WI38 (cell line): ENCODE results near the gene GP2.

Experiments used
- H3K4me3 ChIP-seq: 2 replicates; pipeline ENCODE4 v1.5.1; 2011; ENCODE audit warnings: low read depth, mild to moderate bottlenecking, control low read depth, low read length
- TF ChIP-seq, protein P1 (sequence below): IDR thresholded peaks from 2 replicates; pipeline ENCODE4 v1.5.1; 2012; ENCODE audit warnings: low read depth, mild to moderate bottlenecking, control low read depth, low read length

The GP2 gene

GRCh38 chr16:20327444-20328041 lies at the start of gene GP2:
TSS of gene GP2 (minus strand) at chr16:20327513. CDS start at chr16:20326431, 1,082 bp downstream.
- H3K4me3 ChIP-seq: no peak within 1 kb of the TSS
- TF ChIP-seq, protein P1, sequence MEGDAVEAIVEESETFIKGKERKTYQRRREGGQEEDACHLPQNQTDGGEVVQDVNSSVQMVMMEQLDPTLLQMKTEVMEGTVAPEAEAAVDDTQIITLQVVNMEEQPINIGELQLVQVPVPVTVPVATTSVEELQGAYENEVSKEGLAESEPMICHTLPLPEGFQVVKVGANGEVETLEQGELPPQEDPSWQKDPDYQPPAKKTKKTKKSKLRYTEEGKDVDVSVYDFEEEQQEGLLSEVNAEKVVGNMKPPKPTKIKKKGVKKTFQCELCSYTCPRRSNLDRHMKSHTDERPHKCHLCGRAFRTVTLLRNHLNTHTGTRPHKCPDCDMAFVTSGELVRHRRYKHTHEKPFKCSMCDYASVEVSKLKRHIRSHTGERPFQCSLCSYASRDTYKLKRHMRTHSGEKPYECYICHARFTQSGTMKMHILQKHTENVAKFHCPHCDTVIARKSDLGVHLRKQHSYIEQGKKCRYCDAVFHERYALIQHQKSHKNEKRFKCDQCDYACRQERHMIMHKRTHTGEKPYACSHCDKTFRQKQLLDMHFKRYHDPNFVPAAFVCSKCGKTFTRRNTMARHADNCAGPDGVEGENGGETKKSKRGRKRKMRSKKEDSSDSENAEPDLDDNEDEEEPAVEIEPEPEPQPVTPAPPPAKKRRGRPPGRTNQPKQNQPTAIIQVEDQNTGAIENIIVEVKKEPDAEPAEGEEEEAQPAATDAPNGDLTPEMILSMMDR: no peak

DNA sequence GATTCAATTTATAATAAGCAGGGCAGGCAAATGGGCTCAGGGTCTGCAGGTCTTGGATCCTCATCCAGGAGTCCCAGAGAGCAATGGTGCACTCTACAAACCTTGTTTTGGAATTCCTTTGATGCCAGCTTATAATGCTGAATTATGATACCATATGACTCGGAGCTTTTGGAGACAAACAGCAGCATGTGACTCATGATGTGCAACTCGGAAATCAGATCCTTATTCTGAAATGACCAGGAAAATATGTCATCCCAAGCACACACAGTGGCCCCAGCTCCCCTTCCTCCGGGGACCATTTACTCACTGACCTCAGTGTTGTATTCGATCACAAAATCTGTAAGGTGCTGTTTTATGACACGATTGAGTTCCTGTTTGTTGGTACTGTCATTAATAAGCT lies 45.4 kb upstream of the GP2 start:
- TF ChIP-seq, protein P1: no peak
- no peak overlapping the region for H3K4me3 ChIP-seq

DNA sequence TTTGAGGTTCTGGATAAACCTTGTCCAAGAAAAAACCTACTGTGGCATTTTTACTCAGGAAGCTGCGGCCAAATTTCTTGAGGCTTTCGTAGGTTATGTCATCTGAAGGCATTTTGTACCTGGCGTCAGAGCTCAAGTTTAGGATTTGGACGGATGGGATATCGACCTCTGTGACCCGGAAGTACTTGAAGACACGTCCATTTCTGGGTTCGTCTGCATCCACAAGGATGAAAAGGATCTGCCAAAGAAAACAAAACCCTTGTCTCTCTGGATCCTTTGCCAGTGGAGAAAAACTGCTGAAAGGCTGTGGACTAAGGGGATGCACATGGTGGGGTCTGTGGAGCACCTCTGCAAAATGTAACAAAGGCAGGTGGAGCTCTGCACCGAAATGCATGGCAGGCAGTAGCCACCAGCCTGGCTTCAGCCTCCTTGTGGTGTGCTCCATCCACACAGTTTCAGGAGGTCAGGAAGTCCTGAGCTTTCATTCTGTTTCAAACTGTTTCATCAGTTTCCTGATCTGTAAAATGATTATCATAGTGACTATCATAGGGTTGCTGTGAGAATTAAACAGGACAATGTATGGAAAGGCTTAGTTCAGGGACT lies 42.2 kb upstream of the GP2 start:
- TF ChIP-seq, protein P1: no peak
- no peak overlapping the region for H3K4me3 ChIP-seq

DNA sequence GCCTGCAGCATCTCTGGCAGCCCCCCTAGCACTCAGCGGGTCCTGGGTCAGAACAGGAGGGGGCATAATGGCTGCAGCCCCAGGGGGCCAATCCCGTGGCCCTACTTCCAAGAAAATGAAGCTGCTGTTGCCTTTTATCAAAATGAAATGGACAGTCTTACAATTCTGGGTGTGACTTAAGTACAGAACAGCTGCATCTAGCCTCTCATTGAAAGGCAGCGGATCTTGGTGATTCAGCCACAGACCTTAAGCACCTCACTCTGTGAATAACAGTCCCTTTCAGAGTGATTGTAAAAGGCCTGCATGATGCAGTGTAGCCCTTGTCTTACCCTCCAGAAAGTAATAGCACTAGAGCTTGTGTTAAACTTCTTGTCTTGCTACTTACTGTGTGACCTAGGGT lies 36.7 kb upstream of the GP2 start:
- H3K4me3 ChIP-seq: no peak overlapping the region
- TF ChIP-seq, protein P1: no peak

DNA sequence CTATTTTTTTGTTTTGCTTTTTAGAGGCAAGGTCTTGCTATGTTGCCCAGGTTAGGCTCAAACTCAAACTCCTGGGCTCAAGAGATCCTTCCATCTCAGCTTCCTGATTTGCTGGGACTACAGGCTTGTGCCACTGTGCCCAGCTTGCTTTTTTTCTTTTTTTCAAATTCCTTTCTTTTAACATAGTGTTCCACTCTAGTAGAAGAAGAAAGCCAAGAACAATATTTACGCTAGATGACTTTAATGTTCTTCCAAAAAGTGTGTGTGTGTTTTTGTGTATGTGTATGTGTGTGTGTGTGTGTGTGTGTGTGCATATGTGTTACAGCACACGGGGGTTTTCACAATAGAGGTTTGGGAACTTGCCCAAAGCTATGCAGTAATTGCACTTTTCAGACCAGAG lies 35.9 kb upstream of the GP2 start:
- TF ChIP-seq, protein P1: no peak

GRCh38 chr16:20359997-20360396 lies 32.7 kb upstream of the GP2 start:
- no peak overlapping the region for H3K4me3 ChIP-seq
- TF ChIP-seq, protein P1: no peak

More for the DNA sequence above, 35.9 kb upstream of the GP2 start:
- no peak overlapping the region for H3K4me3 ChIP-seq

DNA sequence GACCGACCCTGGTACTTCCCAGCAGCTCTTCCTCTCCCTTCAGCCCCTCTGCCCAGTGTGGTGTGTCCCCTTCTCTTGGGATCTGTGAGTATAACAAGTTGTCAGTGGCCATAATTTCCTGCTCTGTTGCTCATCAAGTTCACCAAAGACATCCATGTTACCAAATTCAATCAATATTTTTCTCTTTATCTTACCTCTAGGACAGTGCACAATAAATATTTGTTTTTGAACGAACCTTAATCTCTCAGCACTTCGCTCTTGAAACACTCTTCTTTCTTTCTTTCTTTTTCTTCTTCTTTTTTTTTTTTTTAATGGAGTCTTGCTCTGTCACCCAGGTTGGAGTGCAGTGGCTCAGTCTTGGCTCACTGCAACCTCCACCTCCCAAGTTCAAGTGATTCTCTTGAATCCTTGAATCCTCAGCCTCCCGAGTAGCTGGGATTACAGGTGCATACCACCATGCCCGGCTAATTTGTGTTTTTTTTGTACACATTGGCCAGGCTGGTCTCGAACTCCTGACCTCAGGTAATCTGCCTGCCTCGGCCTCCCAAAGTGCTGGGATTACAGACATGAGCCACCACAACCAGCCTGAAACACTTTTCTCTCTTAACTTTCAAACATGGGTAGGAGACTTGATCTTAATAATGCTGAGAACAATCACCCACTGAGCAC lies 27.9 kb upstream of the GP2 start:
- TF ChIP-seq, protein P1: no peak
- no peak overlapping the region for H3K4me3 ChIP-seq
